HFF-Myc (cell line): ENCODE results near the gene ABCA1.

Source experiments
- DNase-seq: peaks from one replicate; pipeline ENCODE4 v3.0.0-alpha.2; 2011; ENCODE audit warnings: low read depth; ENCODE audit errors: extremely low read depth
- H3K4me3 ChIP-seq: replicated peaks from 2 replicates; pipeline ENCODE4 v1.5.1; 2011; ENCODE audit warnings: low read depth, mild to moderate bottlenecking, control low read depth, low read length
- TF ChIP-seq, protein P1 (sequence below): IDR thresholded peaks from 2 replicates; pipeline ENCODE4 v1.5.1; 2012; ENCODE audit warnings: mild to moderate bottlenecking, low read depth, low read length, control low read depth; ENCODE audit errors: missing control alignments

Gene ABCA1

DNA sequence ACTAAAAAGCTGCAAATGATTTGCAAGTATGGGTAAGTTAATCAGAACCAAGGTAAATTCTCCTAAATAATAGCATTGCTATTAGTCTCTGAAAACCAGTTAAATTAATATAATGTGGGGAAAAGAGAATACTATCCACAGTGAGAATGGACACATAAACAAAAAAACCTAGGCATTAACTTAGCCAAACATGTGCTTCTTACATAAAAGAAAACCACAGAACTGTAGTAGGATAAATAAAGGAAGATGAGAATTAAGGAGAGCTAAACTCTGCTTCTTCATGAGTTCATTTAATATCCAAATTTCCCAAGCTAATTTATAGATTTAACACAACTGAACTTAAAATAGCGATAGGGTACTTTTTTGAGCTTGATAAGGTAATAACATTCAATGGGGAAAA is 31.8 kb downstream of the ABCA1 start:
- TF ChIP-seq, protein P1, sequence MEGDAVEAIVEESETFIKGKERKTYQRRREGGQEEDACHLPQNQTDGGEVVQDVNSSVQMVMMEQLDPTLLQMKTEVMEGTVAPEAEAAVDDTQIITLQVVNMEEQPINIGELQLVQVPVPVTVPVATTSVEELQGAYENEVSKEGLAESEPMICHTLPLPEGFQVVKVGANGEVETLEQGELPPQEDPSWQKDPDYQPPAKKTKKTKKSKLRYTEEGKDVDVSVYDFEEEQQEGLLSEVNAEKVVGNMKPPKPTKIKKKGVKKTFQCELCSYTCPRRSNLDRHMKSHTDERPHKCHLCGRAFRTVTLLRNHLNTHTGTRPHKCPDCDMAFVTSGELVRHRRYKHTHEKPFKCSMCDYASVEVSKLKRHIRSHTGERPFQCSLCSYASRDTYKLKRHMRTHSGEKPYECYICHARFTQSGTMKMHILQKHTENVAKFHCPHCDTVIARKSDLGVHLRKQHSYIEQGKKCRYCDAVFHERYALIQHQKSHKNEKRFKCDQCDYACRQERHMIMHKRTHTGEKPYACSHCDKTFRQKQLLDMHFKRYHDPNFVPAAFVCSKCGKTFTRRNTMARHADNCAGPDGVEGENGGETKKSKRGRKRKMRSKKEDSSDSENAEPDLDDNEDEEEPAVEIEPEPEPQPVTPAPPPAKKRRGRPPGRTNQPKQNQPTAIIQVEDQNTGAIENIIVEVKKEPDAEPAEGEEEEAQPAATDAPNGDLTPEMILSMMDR, result no peak
- H3K4me3 ChIP-seq, result no peak overlapping the region
- DNase-seq, result no peak

DNA sequence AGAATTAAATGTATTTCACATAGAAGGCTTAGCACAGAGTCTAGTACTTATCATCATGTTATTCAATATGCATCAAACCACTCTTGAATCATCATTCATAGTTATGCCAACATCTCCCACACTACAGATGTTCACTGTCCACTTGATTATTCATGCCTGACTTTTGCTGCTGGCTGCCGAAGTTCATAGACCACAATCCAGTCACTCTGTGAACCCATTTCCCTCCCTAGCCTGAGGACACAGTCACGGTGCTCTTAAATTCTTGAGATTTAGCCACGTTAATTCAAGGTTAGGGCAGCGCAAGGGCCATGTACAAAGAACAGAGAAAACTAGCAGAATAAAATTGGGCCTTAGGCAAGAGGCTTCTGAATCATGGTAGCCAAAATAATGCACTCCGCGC is 32.4 kb downstream of the ABCA1 start:
- TF ChIP-seq, protein P1, result no peak
- peak; percentile 44 for DNase-seq
- no peak overlapping the region for H3K4me3 ChIP-seq

DNA sequence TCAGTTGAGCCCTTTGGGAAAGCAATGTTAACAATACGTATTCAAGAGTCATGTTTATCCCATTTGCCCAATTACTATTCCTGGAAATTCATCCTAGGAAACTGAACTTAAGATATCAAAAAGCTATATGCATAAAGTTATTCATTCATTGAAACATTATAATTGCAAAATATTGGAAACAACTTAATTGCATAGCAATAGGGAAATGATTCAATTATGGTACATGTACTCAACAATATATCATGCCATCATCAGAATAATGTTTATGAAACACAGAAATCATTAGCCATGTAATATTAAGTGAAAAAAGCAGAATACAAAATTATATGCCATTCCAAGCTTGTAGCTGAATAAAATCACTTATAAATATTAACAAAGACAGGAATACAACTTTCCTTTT is 35.3 kb downstream of the ABCA1 start:
- no peak for DNase-seq
- H3K4me3 ChIP-seq, result no peak overlapping the region
- TF ChIP-seq, protein P1, result no peak

DNA sequence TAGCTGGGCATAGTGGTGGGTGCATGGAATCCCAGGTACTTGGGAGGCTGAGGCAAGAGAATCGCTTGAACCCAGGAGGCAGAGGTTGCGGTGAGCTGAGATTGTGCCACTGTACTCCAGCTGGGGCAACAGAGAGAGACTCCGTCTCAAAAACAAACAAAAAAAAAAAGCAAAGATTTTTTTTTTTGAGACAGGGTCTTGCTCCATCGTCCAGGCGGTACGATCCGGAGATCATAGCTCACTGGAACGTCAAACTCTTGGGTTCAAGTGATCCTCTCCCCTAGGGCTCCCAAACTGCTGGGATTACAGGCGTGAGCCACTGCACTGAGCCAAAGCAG is 37.6 kb downstream of the ABCA1 start:
- TF ChIP-seq, protein P1, result no peak
- no peak overlapping the region for H3K4me3 ChIP-seq
- no peak for DNase-seq

DNA sequence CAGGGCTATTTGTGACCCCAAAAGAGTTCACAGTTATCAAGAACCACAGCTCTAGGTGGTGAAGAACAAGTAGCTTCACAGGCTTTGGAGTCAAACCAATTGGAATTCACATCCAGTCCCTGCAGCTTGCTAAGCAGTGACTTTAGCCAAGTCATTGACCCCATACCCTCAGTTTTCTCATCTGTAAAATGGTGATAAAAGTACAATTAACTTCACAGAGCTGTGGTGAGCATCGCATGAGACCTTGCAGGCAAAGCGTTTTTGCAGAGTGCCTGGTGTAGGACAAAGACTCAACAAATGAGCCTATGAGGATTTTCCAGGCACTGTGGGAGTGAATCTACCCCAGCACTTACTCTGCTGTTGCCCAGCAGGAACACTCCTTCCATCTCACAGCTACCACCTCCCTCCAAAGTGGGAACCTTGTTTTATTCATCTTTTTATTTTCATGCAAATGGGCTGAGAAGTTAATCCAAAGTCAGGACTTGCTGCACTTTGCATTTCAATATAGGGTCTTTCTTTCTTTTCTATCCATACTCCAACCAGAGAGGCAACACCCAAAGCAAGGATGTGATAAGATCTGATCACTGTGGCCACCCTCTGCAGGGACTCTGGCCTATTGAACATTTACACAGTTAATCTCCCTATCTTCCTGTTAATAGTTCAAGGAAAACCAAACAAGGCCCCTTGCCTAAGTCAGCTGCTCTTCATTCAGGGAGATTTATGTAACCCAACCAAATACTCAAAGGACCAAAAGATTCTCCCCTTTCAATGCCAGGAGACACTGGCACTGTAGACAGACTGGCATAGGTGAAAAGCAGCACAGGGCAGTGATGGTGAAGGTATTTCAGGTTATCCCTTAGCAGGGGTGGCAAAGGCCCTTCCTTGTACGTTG is 41.9 kb downstream of the ABCA1 start:
- no peak overlapping the region for H3K4me3 ChIP-seq
- no peak for DNase-seq
- TF ChIP-seq, protein P1, result no peak

DNA sequence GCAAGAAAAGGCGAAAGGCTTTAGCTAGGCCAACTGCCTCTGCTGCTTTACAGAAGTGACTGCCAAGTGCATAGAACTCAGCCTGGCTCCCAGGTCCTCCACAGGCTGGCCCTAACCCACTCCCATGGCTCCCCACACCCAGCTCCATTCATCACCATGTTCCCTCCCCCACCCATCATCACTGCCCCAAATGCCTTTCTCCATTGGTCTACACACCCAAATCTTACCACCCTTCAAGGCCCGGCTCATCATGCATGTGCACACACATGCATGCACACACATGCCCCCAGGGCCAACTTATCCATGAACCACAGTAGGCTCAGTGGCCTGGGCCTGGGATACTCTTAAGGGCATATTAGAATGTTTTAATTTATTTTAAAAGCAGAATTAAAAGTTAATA is 44.8 kb downstream of the ABCA1 start:
- DNase-seq, result no peak
- TF ChIP-seq, protein P1, result no peak
- no peak overlapping the region for H3K4me3 ChIP-seq
